GM12864 (cell line): ENCODE data around the gene RFTN2.

Experiments used
- DNase-seq: peaks from one replicate; pipeline ENCODE4 v3.0.0-alpha.2; 2011; ENCODE audit warnings: low read depth
- H3K4me3 ChIP-seq: 2 replicates; pipeline ENCODE4 v1.5.1; 2011; ENCODE audit warnings: mild to moderate bottlenecking, low read depth, low read length, control low read depth
- TF ChIP-seq, protein P1 (sequence below): IDR thresholded peaks from 2 replicates; pipeline ENCODE4 v1.5.1; 2011; ENCODE audit warnings: low read depth, mild to moderate bottlenecking, moderate library complexity, low read length, control low read depth, inconsistent platforms; ENCODE audit errors: missing control alignments

Gene RFTN2

DNA sequence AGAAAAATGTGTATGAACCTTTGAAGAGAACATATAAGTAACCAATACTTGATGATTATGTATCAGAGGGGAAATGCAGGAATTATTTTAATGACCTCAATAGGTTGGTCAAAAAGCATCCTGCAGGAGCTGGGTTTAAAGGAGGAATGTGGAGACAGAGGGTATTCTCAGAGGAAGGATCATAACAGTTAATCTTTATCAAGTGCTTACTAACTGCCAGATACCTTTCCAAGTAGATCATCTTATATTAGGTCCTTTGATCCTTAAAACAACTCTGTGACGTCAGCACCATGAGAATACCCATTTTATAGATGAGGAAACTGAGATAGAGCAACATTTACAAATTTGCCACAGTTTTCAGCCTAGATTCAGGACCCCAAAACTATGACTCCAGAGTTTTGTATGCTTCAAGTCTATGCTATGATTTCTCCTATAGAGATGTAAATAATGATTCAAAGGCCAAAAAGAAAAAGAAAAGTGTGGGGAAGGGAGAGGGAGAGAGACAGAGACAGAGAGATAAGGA is 3.0 kb downstream of the RFTN2 start:
- DNase-seq = no peak
- H3K4me3 ChIP-seq = no peak overlapping the region
- TF ChIP-seq, protein P1, sequence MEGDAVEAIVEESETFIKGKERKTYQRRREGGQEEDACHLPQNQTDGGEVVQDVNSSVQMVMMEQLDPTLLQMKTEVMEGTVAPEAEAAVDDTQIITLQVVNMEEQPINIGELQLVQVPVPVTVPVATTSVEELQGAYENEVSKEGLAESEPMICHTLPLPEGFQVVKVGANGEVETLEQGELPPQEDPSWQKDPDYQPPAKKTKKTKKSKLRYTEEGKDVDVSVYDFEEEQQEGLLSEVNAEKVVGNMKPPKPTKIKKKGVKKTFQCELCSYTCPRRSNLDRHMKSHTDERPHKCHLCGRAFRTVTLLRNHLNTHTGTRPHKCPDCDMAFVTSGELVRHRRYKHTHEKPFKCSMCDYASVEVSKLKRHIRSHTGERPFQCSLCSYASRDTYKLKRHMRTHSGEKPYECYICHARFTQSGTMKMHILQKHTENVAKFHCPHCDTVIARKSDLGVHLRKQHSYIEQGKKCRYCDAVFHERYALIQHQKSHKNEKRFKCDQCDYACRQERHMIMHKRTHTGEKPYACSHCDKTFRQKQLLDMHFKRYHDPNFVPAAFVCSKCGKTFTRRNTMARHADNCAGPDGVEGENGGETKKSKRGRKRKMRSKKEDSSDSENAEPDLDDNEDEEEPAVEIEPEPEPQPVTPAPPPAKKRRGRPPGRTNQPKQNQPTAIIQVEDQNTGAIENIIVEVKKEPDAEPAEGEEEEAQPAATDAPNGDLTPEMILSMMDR = no peak

DNA sequence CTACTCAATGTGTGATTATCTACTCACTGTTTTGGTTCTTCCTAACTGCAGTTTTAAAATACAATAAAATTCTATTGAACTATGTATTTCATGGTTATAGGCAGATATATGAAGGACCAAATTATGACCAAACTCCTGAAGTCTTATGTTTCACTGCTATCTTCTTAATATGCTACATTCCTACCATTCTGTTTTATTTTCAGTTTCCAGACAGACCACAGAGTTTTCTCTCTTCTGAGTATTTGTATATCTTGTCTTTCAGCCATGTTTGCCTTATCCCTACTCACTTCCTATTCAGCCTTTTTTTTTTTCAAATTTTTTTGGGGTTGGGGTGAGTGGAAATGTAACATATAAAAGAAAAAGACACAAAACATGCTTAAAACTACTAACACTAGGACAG is 6.3 kb downstream of the RFTN2 start:
- no peak overlapping the region for H3K4me3 ChIP-seq
- TF ChIP-seq, protein P1 = no peak
- DNase-seq = no peak

DNA sequence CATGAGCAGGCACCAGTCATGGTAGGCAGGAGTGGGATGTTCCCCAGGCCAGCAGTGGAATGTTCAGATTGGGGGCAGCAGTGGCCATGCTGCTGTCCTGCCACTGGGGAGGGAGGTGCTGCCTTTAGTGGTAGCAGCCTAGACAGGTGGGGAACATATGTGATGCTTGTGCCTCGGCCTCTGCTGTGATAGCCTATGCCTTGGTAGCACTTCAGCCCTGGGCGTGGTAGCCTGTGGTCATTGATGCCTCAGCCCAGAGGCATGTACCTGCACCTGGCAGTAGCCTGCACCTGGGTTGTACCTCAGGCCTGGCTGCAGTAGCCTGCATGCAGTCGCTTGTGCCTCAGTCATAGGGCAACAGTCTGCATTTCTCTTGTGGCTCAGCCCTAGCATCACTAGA is 7.1 kb downstream of the RFTN2 start:
- H3K4me3 ChIP-seq = no peak overlapping the region
- no peak for DNase-seq
- TF ChIP-seq, protein P1 = no peak

DNA sequence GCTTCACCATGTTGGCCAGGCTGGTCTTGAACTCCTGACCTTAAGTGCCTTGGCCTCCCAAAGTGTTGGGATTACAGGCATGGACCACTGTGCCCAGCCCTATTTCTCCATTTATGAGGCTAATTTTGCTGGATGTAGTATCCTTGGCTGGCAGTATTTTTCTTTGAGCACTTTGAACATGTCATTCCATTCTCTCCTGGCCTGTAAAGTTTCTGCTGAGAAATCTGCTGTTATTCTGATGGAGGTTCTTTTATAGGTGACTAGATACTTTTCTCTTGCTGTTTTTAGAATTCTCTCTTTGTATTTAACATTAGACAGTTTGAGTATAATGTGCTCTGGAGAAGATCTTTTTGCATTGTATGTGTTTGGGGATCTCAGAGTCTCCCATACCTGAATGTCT is 9.1 kb downstream of the RFTN2 start:
- DNase-seq = no peak
- TF ChIP-seq, protein P1 = no peak
- no peak overlapping the region for H3K4me3 ChIP-seq

DNA sequence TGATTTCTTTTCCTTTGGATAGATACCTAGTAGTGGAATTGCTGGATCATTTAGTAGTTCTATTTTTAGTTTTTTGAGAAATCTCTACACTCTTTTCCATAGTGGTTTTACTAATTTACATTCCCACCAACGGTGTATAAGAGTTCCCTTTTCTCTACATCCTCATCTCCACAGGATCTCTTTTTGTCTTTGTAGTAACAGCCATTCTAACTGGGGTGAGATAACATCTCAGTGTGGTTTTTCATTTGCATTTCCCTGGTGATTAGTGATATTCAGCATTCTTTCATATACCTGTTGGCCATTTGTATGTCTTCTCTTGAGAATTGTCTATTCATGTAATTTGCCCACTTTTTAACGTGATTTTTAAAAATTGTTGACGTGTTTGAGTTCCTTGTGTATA is 13.8 kb downstream of the RFTN2 start:
- no peak for DNase-seq
- TF ChIP-seq, protein P1 = no peak
- no peak overlapping the region for H3K4me3 ChIP-seq

DNA sequence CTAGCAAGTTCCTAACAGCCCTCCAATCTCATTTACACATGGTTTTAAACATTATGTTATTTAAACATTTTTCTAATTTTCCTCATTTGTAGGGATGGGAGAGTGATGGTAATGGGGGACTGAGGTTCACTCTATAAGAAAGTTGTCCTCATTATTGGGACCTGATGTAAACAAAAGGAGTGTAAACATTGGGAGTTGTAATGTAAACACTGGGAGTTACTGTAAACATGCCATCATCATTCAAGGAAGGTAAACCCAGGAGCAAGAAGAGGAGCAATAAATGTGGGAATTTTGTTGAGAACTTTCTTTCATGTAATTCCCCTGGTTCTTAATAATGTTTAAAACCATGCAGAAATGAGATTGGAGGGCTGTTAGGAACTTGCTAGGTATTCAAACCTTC is 17.8 kb downstream of the RFTN2 start:
- TF ChIP-seq, protein P1 = no peak
- DNase-seq = no peak

DNA sequence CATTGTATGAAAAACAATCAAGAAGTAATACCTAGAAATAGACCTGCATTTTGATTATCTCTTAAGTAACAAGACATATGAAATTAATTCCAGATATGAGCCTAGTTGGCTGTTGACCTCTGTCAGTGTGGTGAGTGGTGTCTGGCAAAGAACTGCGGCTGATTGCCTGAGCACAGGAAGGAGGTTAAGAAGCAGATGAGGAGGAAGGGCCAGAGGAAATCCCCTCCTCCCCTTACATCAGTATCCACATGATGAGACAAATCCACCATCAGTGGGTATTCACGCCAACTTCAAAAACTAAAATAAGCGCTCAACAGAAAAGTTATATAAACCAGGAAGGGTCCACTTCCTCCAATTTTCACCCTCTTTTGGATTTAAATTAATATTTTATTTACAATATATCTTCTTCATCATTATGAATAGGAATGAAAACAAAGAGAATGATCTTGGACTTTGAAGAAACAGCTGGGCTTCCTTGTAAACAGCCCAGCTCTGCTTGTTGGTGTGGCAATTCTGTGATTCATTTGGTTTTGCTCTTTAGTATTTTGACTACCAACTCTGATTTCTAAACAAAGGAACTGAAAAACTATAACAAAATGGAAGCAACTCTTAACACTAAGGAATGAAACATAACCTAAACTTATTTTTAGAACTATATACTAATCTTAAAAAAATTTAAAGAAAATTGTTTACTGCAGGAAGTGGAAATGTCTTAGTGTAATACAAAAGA is 27.3 kb downstream of the RFTN2 start:
- H3K4me3 ChIP-seq = no peak overlapping the region
- no peak for DNase-seq
- TF ChIP-seq, protein P1 = no peak

More for the DNA sequence above, 17.8 kb downstream of the RFTN2 start:
- H3K4me3 ChIP-seq = no peak overlapping the region
